Measurements from ENCODE around the gene GAS2L1.

DNA sequence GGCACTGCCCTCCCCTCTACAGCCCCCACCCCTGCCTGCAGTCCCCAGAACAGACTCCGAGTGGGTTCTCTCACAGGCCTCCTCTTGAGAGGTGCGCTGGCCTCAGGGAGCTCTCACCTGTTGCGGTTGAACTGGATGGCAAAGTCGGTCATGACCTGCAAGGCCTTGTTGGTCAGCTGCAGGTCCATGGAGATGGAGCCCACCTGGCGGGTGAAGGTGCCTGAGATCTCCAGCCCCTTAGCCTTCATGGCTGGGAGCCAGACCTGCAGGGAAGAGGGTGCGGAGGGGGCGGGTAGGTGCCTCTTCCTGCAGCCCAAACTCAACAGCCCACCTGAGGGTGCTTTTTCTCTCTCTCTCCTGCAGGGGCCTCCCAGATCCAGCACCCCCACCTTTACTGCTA, 27.7 kb downstream of the GAS2L1 start:
- TF ChIP-seq, protein P1, sequence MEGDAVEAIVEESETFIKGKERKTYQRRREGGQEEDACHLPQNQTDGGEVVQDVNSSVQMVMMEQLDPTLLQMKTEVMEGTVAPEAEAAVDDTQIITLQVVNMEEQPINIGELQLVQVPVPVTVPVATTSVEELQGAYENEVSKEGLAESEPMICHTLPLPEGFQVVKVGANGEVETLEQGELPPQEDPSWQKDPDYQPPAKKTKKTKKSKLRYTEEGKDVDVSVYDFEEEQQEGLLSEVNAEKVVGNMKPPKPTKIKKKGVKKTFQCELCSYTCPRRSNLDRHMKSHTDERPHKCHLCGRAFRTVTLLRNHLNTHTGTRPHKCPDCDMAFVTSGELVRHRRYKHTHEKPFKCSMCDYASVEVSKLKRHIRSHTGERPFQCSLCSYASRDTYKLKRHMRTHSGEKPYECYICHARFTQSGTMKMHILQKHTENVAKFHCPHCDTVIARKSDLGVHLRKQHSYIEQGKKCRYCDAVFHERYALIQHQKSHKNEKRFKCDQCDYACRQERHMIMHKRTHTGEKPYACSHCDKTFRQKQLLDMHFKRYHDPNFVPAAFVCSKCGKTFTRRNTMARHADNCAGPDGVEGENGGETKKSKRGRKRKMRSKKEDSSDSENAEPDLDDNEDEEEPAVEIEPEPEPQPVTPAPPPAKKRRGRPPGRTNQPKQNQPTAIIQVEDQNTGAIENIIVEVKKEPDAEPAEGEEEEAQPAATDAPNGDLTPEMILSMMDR (IDR thresholded peaks at IDR 0.05 in 2 of 3, conservative IDR thresholded peaks at IDR 0.05 in 1 of 3; ENCODE audit: borderline replicate concordance in 1 of 3, insufficient read depth in 1 of 3, low read depth in 2 of 3, low read length in 2 of 3), result no peak
- no peak for TF ChIP-seq SRF (IDR thresholded peaks at IDR 0.05; ENCODE audit: low read depth)
